Stimulated activated naive CD8-positive, alpha-beta T cell treated with anti-CD3 and anti-CD28 coated beads, Interleukin-15, amount 100 ng/mL, for 72 hours (primary cell): ENCODE data around the gene FBXW7.

ENCODE experiments used
- ATAC-seq: fragments of 150-1000 bp; cut with Tn5 transposase; 2 replicates; pipeline ENCODE4 v1.10.0; 2021; ENCODE audit warnings: mild to moderate bottlenecking, moderate library complexity
- DNase-seq, 2 donors: peaks; one replicate each; pipeline ENCODE4 v3.0.0; 2021 to 2022
- H3K27ac Mint-ChIP-seq, 2 donors: one replicate each; pipeline ENCODE4 v1.8.0; 2022; ENCODE audit warnings: mild to moderate bottlenecking in 2 of 2, mixed read lengths in 2 of 2, moderate library complexity in 2 of 2
- H3K27me3 Mint-ChIP-seq: one replicate; pipeline ENCODE4 v1.8.0; 2022; ENCODE audit warnings: mixed read lengths
- H3K4me1 Mint-ChIP-seq: one replicate; pipeline ENCODE4 v1.8.0; 2022; ENCODE audit warnings: mild to moderate bottlenecking, mixed read lengths
- H3K4me3 Mint-ChIP-seq, 2 donors: one replicate each; pipeline ENCODE4 v1.8.0; 2022; ENCODE audit warnings: mild to moderate bottlenecking in 2 of 2, mixed read lengths in 2 of 2, moderate library complexity in 1 of 2
- H3K9me3 Mint-ChIP-seq, 2 donors: one replicate each; pipeline ENCODE4 v1.8.0; 2022; ENCODE audit warnings: mixed read lengths in 2 of 2

FBXW7 gene

DNA sequence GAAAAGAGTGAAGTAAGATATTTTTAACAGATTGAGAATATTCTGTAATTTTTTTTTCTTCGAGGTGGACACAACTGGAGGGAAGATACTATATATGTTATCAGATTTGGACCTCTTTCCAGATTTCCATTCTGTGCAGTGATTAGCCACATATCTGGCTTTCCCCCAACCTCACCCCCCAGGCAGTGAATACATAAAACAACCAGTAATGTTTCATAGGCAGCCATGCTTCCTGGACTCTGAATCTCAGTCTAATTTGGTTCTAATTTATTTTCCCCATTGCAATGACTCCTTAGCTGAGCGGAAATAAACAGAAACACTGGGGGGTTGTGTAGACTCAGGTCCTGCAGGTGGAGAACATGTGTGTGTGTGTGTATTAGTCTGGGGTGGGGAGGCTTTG lies 226.5 kb downstream of the FBXW7 start:
- no peaks in the 10 kb centered on the region for H3K4me1 Mint-ChIP-seq
- no peak overlapping the region for H3K4me3 Mint-ChIP-seq
- no peak for ATAC-seq
- no peak overlapping the region for H3K27ac Mint-ChIP-seq
- H3K9me3 Mint-ChIP-seq: no peaks in the 10 kb centered on the region
- no peak for DNase-seq
- no peaks in the 10 kb centered on the region for H3K27me3 Mint-ChIP-seq

DNA sequence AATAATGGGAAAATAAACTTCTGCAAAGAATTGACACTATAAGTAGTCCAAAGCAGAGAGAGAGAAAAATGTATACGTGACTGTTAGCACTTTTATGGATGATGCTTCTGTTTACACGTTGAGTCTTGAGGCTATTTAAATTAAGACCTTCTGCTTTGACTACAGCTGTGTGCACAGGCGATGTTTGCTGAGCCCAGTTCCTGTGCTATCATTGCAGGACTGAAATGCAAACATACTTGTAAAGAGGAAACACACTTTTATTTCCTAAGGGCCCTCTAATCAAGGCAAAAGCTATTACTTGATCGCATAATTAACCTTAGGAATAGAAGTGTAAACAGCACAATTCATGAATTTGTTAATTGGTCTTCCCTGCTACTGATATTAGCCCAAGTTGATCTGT lies 226.9 kb downstream of the FBXW7 start:
- Mint-ChIP-seq H3K9me3 (no peaks in the 10 kb centered on the region), H3K27ac (no peak overlapping the region), H3K4me3 (no peak overlapping the region), H3K27me3 (no peaks in the 10 kb centered on the region), H3K4me1 (no peaks in the 10 kb centered on the region)
- no peak for ATAC-seq
- no peak for DNase-seq

DNA sequence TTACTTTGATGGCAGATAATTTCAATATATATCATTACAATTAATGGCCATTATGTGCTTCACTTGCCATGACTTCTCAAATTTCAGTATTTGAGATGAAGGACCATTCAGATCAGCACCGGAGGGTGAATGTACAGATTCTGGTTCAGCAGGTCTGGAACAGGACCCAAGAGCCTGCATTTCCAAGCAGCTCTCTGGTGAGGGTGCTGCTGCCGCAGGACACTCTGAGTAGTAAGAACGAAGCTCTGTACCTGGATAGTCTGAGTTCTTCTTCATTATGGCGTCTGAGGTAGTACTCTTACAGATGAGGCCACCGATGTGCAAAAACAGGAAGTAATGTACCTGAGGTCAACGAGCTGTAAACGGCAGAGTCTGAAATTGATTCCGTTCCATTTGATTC lies 228.2 kb downstream of the FBXW7 start:
- Mint-ChIP-seq H3K27me3 (no peaks in the 10 kb centered on the region), H3K27ac (no peak overlapping the region), H3K4me1 (no peaks in the 10 kb centered on the region), H3K4me3 (no peak overlapping the region), H3K9me3 (no peaks in the 10 kb centered on the region)
- DNase-seq: no peak
- no peak for ATAC-seq

GRCh38 chr4:152306541-152306940 lies 229.4 kb downstream of the FBXW7 start:
- H3K4me3 Mint-ChIP-seq: no peak overlapping the region

DNA sequence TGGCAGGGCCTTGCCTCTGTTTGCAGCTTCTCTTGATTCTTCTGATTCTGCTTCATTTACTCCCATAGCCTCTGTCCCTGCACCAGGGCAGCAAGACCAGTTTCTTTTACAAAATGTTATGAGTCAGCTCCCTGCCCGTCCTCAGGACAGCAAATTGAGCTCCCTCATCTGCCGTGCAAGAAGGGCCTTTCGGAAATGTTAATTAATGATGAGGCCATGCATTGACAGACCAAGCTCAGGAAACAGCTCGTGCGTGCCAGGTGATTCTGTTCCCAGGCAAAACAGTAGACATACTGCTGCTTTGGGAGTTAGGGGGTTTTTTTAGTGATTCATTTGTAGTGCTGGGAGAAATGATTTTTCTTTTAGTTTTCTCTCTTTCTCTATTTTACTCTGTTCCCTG lies 231.7 kb downstream of the FBXW7 start:
- Mint-ChIP-seq H3K4me1 (no peaks in the 10 kb centered on the region), H3K4me3 (no peak overlapping the region), H3K27ac (no peak overlapping the region), H3K27me3 (no peaks in the 10 kb centered on the region), H3K9me3 (no peaks in the 10 kb centered on the region)
- ATAC-seq: no peak
- DNase-seq: no peak

More at GRCh38 chr4:152306541-152306940, 229.4 kb downstream of the FBXW7 start:
- Mint-ChIP-seq H3K27me3 (no peaks in the 10 kb centered on the region), H3K9me3 (no peaks in the 10 kb centered on the region), H3K4me1 (no peaks in the 10 kb centered on the region), H3K27ac (no peak overlapping the region)
- ATAC-seq (no peak), DNase-seq (no peak)

GRCh38 chr4:152301381-152301780 lies 234.5 kb downstream of the FBXW7 start:
- H3K4me1 Mint-ChIP-seq: no peaks in the 10 kb centered on the region
- no peak overlapping the region for H3K27ac Mint-ChIP-seq
- ATAC-seq (no peak), DNase-seq (no peak)
- no peaks in the 10 kb centered on the region for H3K27me3 Mint-ChIP-seq
- H3K4me3 Mint-ChIP-seq: no peak overlapping the region
- no peaks in the 10 kb centered on the region for H3K9me3 Mint-ChIP-seq

- Mint-ChIP-seq H3K9me3 (no peaks in the 10 kb centered on the region), H3K4me1 (no peaks in the 10 kb centered on the region), H3K27ac (no peak overlapping the region), H3K27me3 (no peaks in the 10 kb centered on the region), H3K4me3 (no peak overlapping the region)
- DNase-seq (no peak), ATAC-seq (no peak)
Measured at GRCh38 chr4:152299553-152299952, 236.3 kb downstream of the FBXW7 start.

DNA sequence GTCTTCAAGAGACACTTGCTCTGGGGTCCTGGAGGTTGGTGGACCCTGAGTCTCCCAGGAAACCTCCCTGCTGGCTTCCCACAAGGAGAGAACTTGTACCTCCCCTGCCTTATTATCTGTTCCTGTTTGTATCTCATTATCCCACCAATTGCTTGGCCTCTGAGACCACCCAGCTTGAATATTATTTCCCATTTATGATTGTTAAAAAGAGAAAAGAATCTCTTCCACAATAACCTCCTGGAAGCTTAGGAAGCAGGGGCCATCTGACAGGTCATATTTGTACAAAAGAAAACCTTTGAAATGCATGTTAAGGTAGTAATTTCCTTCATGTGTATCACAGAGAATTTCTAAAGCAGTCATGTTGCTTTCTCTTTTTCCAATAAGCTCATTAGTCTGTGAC lies 239.5 kb downstream of the FBXW7 start:
- H3K27me3 Mint-ChIP-seq: no peaks in the 10 kb centered on the region
- H3K4me3 Mint-ChIP-seq: no peak overlapping the region
- no peak for DNase-seq
- no peak overlapping the region for H3K27ac Mint-ChIP-seq
- ATAC-seq: no peak
- no peaks in the 10 kb centered on the region for H3K4me1 Mint-ChIP-seq
- no peaks in the 10 kb centered on the region for H3K9me3 Mint-ChIP-seq

DNA sequence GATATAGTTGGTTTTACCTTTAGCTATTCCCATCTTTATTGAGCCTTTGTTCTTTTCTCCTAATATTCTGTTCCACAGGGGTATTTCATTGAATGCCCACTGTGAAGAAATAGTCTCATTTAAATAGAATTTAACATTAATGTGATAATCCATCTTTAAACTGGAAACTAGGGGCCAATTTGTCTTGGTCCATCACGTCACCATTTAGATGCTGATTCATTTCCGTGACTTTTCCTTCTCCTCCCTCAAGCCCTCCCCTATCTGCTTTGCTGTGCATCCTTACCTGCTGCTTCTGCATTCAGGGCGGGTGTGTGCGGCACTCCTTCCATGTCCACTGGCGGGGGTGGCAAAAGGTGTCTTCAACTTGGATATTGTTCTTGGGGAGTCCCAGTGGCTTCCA lies 241.1 kb downstream of the FBXW7 start:
- no peak for DNase-seq
- no peaks in the 10 kb centered on the region for H3K4me1 Mint-ChIP-seq
- H3K9me3 Mint-ChIP-seq: no peaks in the 10 kb centered on the region
- no peak overlapping the region for H3K4me3 Mint-ChIP-seq
- H3K27ac Mint-ChIP-seq: peak overlapping the region in 1 of 2 donors; percentile 60
- H3K27me3 Mint-ChIP-seq: no peaks in the 10 kb centered on the region
- no peak for ATAC-seq

GRCh38 chr4:152294331-152294730 lies 241.6 kb downstream of the FBXW7 start:
- H3K27ac Mint-ChIP-seq: no peak overlapping the region
- H3K9me3 Mint-ChIP-seq: no peaks in the 10 kb centered on the region
- DNase-seq (no peak), ATAC-seq (no peak)
- no peaks in the 10 kb centered on the region for H3K4me1 Mint-ChIP-seq
- H3K4me3 Mint-ChIP-seq: no peak overlapping the region
- no peaks in the 10 kb centered on the region for H3K27me3 Mint-ChIP-seq

- Mint-ChIP-seq H3K9me3 (no peaks in the 10 kb centered on the region), H3K27ac (no peak overlapping the region), H3K4me1 (no peaks in the 10 kb centered on the region), H3K4me3 (no peak overlapping the region), H3K27me3 (no peaks in the 10 kb centered on the region)
- DNase-seq: no peak
- ATAC-seq: no peak
Measured at GRCh38 chr4:152293527-152293926, 242.4 kb downstream of the FBXW7 start.

DNA sequence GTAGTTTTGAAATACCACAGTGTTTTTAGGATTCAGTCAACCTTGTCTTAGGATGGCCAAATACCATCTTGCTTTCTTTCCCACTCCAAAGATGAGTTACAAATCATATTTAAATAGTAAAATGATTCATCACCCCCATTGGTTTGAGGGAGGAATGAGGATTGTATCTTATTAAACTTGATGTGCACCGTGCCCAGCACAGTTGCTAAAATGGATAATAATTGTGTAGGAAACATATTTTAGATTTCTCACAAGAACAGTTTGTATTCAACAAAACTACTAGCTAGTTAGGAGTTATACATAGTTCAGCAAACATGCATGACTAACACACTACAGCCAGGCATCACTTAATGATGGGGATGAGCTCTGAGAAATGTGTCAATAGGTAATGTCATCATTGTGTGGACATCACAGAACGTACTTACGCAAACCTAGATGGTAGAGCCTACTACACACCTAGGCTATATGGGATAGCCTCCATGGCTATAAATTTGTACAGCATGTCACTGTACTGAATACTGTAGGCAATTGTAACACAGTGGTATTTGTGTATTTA lies 245.4 kb downstream of the FBXW7 start:
- no peaks in the 10 kb centered on the region for H3K4me1 Mint-ChIP-seq
- H3K4me3 Mint-ChIP-seq: no peak overlapping the region
- H3K27ac Mint-ChIP-seq: no peak overlapping the region
- peaks cover 0 to 2% of the 10 kb centered on the region in 2 donors for H3K9me3 Mint-ChIP-seq
- no peaks in the 10 kb centered on the region for H3K27me3 Mint-ChIP-seq
- ATAC-seq (no peak), DNase-seq (no peak)

DNA sequence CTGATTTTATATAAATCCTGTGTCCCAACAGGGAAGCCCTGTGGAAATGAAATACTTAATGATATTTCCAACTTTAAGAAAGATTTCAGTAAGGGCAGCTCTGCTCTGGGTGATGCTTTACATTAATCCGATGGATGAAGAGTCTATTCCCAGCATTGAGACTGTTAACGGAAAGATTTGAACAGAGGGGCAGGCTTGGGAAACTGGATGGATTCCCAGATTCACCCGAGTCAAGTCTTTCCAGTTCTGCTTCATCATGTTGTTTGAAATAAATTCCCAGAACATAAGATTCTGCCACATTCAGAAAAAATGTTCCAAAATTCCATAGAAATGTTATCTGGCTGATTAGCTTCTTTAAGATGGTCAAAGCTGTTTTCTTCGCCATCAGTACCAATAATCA lies 246.0 kb downstream of the FBXW7 start:
- Mint-ChIP-seq H3K27ac (no peak overlapping the region), H3K9me3 (peaks cover 0 to 7% of the 10 kb centered on the region in 2 donors), H3K27me3 (no peaks in the 10 kb centered on the region), H3K4me3 (no peak overlapping the region), H3K4me1 (no peaks in the 10 kb centered on the region)
- ATAC-seq (no peak), DNase-seq (no peak)

DNA sequence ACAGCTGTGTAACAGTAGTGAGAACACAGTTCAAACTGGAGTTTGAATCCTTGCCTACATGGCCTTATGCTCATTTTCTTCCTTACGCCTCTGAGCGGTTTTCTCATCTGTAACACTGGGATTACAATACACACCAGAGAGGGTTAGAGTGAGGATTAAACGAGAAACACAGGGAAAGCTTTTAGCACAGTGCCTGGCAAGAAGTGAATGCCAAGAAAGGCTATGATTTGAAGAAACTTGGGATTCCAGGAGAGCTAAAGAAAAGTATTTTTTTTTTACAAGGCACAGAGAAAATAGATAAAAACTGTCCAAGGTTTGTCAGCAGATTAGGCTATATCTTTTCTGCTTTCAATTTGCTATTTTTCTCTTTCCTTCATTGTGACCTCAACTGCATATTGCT lies 246.4 kb downstream of the FBXW7 start:
- H3K27me3 Mint-ChIP-seq: no peaks in the 10 kb centered on the region
- peaks cover 0 to 9% of the 10 kb centered on the region in 2 donors for H3K9me3 Mint-ChIP-seq
- ATAC-seq (no peak), DNase-seq (no peak)
- H3K4me3 Mint-ChIP-seq: no peak overlapping the region
- no peaks in the 10 kb centered on the region for H3K4me1 Mint-ChIP-seq
- H3K27ac Mint-ChIP-seq: no peak overlapping the region

DNA sequence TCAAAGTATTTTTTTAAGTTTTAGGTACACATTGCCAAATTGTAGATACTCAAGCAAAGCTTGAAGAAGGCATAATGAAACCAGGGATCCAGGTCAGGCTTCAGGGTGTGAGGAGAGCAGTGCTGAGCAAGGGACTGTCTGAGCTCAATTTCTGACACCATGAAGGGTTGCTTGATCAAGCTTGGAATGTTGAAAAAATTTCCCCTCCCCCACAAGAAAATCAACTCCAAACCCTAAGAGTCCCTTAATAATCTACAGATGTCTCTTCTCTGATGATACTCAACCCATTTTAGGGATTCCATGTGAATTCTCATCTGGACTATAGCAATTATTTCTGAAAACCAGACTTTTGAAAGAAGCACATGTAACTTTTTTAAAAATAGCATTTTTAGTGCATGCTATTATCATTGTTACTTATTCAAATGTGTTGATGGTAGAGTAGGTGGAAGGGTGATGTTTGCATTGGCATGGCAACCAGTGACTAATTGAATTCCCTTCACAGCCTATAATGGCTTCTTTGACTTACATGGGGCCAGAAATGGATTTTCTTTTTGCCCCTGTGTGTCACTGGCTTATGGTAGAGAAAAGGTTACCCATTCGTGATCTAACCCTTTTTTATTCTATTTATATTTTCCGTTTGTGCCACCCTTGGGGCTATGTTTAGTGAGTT lies 252.0 kb downstream of the FBXW7 start:
- DNase-seq (no peak), ATAC-seq (no peak)
- peaks cover 0 to 9% of the 10 kb centered on the region in 2 donors for H3K9me3 Mint-ChIP-seq
- no peak overlapping the region for H3K4me3 Mint-ChIP-seq
- no peaks in the 10 kb centered on the region for H3K27me3 Mint-ChIP-seq
- H3K4me1 Mint-ChIP-seq: peaks cover 23% of the 10 kb centered on the region
- no peak overlapping the region for H3K27ac Mint-ChIP-seq

DNA sequence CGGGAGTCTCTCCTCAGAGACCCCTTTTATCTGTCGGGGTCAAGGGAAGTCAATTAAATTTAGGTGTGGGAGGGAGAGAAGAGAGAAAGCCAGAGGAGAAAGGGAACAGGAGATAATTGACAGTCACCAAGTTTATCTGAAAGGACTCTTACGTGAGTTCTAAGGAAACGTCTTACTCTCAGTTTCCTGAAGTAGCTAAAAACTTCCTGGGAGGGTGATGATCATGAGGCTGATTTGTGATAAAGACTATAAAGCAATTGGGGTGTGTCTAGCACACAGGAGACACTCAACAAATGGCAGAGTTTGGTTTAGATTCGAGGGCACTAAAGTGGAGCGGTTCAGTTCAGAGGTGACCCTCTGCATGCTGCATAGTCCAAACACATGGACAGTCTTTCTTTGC lies 254.1 kb downstream of the FBXW7 start:
- H3K27me3 Mint-ChIP-seq: no peaks in the 10 kb centered on the region
- H3K9me3 Mint-ChIP-seq: peaks cover 0 to 9% of the 10 kb centered on the region in 2 donors
- peaks cover 31% of the 10 kb centered on the region for H3K4me1 Mint-ChIP-seq
- H3K27ac Mint-ChIP-seq: peak overlapping the region in 1 of 2 donors; percentile 14
- no peak for DNase-seq
- H3K4me3 Mint-ChIP-seq: no peak overlapping the region
- ATAC-seq: no peak

- DNase-seq (no peak), ATAC-seq (no peak)
- Mint-ChIP-seq H3K27ac (peak overlapping the region in 1 of 2 donors; percentile 35), H3K27me3 (no peaks in the 10 kb centered on the region), H3K4me3 (no peak overlapping the region), H3K4me1 (peaks cover 31% of the 10 kb centered on the region), H3K9me3 (peaks cover 0 to 9% of the 10 kb centered on the region in 2 donors)
Measured at GRCh38 chr4:152281211-152281610, 254.7 kb downstream of the FBXW7 start.
